Dermis microvascular lymphatic vessel endothelial cell (primary cell): ENCODE data around the gene OTOF. TPM values are rescaled to one million over a fixed set of nuclear protein-coding genes. Genes with fewer than 3 reads are reported as not detected.

Source experiments
- DNase-seq, 2 donors: peaks; one replicate each; pipeline versions ENCODE4 v3.0.0 to v3.0.0-alpha.2; 2010; ENCODE audit warnings: low read depth in 2 of 2
- total RNA-seq: library from RNA; depleted of rRNA; stranded (reverse); fragments of >200 nt; gene quantifications from 2 replicates; pipeline ENCODE4 v1.2.1, GENCODE V29; 2014

The OTOF gene
- total RNA-seq, 1 donor from 2014 or later, result 20.8 TPM

DNA sequence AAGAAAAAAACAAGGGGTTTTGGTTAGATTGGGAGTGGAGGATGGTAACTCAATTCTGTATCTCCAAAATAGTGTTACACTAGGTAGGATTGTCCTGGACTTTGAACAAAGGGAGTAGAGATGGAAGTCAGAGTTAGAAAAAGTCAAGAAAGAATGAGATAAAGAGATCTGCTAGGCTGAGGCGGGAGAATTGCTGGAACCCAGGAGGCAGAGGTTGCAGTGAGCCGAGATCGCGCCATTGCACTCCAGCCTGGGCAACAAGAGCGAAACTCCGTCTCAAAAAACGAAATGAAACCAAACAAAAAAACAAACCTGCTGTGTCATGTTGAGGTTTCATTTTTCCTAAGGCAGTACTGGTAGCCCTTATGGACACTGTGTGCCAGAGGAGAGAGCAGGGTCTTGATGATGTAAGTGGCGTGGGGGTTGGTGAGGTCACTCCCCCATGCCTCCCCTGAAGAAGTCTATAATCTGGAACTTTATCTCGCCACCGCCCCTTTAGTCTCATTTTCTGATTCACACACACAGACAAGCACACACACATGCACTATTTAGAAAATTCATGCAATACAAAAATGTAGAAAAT, 65.7 kb downstream of the OTOF start:
- DNase-seq, result no peak

DNA sequence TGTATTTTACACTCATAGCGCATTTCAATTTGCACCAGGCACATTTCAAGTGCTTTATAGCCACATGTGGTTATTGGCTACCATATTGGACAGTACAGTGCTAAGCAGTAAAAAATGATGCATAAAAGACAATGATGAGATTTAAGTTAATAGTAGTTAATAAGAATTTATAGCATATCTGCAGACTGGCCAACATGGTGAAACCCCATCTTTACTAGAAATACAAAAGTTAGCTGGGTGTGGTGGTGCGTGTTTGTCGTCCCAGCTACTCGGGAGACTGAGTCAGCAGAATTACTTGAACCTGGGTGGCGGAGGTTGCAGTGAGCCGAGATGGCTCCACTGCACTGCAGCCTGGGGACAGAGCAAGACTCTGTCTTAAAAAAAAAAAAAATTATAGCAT, 66.5 kb downstream of the OTOF start:
- DNase-seq, result no peak

DNA sequence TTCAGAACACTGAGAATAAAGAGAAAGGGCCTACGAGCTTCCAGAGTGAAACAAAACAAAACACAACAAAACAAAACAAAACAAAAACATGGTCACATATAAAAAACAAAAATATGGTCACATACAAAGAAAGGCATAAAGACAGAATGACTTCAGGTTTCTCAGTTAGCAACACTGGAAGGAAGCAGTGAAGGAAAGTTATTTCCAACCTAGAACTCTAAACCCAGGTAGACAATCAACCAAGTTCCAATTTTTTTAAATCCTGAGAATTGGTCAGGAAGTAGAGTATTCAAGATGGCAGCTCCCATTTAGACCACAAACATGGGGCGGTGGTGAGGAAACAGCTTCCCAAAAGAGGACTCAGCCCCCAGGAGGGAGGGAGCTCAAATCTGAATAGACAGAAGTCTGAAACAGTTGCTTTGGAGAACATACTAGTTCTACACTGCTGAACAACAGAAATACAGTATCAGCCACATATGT, 67.1 kb downstream of the OTOF start:
- DNase-seq, result no peak

DNA sequence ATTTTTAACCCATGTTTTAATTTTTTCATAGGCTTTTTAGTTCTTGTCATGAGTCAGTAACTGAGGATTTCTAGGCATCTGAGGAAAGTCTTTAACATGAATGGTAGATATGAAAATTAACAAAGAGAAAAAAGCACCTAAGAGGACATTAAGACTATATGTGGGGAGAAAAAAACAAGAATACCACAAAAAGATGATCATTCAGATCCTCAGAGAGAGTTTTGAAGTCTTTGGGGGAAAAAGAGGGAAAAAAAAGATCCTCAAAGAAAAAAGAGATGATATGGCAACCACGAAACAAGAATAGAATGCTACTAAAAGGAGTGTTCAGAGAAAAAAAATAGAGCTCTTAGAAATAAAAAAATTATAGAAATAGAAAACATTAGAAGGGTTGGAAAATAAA, 68.1 kb downstream of the OTOF start:
- no peak for DNase-seq

GRCh38 chr2:26407526-26407925, 70.4 kb downstream of the OTOF start:
- DNase-seq, result no peak

Other genes with a start within 250 kb of the OTOF start
- 157 and 161 TPM in 2 replicates for gene HADHA, start 233.5 kb downstream of the OTOF start, total RNA-seq
- gene HADHB, start 233.2 kb downstream of the OTOF start, total RNA-seq, result 117 and 132 TPM in 2 replicates
- 10.0 and 16.3 TPM in 2 replicates for gene SELENOI, start 132.0 kb downstream of the OTOF start, total RNA-seq
- under 0.01 and 0.13 TPM in 2 replicates for gene ADGRF3, start 131.3 kb downstream of the OTOF start, total RNA-seq
- under 0.01 TPM in 1 of 2 replicates, not detected in the other for gene DRC1, start 76.2 kb downstream of the OTOF start, total RNA-seq
- gene CIB4, start 163.2 kb upstream of the OTOF start, total RNA-seq, result not detected in 2 replicates
- not detected in 2 replicates for gene KCNK3, start 214.6 kb upstream of the OTOF start, total RNA-seq